ENCODE results near the gene FAM186B.

Gene FAM186B

DNA sequence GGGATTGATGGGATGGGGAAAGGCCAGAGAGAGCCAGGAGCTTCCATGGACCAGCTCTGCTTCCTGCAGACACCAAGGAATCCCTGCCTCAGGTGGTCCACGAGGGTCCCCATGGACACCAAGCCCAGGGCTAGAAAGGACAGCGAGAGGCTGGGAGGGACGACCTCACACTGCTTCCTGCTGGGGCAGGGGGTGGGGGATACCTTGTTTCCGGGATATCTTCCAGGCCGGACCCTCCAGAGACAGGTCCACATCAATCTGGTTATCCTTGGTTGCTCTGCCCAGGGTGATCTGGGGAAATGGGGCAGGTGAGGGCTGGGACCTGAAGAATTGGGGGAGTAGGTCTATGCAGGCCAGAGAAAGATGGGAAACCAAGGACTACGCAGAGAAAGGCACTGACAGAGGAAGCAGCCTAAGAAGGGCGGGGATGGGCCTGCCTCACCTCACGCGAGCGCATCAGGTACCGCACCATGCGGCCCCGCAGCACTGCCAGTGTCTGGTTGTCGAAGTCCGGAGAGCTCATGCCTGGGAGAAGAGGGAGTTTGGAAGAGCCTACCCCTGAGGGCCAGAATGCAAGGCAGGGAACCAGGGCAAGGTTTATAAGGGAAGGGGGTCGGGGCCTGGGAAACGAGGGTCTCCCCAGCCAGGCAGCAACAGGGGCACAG, 46.3 kb downstream of the FAM186B start:
- no peak overlapping the region for H3K27ac ChIP-seq
- TF ChIP-seq, protein P1, sequence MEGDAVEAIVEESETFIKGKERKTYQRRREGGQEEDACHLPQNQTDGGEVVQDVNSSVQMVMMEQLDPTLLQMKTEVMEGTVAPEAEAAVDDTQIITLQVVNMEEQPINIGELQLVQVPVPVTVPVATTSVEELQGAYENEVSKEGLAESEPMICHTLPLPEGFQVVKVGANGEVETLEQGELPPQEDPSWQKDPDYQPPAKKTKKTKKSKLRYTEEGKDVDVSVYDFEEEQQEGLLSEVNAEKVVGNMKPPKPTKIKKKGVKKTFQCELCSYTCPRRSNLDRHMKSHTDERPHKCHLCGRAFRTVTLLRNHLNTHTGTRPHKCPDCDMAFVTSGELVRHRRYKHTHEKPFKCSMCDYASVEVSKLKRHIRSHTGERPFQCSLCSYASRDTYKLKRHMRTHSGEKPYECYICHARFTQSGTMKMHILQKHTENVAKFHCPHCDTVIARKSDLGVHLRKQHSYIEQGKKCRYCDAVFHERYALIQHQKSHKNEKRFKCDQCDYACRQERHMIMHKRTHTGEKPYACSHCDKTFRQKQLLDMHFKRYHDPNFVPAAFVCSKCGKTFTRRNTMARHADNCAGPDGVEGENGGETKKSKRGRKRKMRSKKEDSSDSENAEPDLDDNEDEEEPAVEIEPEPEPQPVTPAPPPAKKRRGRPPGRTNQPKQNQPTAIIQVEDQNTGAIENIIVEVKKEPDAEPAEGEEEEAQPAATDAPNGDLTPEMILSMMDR (IDR thresholded peaks at IDR 0.05), result no peak
- no peak for TF ChIP-seq ZFX (IDR thresholded peaks at IDR 0.05; ENCODE audit: borderline replicate concordance)

DNA sequence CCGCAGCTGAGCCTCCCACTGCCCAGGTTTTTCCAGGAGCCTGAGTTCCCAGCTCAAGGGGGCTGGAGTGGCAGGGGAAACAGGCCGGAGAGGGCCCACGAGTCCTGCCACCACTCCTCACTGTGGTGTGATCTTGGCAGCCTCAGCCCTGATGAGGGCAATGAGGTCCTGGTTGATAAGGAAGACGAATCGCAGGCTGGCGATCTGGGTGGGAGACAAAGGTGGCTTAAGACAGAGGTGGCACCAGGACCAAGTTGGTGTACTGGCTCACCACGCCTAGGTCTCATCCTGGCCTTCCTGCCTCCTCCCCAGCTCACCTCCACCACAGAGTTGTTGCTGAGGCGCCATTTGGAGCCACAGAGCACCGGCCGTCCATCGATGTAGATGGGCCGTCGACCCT, 46.9 kb downstream of the FAM186B start:
- TF ChIP-seq, protein P1 (IDR thresholded peaks at IDR 0.05), result no peak
- TF ChIP-seq ZFX (IDR thresholded peaks at IDR 0.05; ENCODE audit: borderline replicate concordance), result no peak
- no peak overlapping the region for H3K27ac ChIP-seq

DNA sequence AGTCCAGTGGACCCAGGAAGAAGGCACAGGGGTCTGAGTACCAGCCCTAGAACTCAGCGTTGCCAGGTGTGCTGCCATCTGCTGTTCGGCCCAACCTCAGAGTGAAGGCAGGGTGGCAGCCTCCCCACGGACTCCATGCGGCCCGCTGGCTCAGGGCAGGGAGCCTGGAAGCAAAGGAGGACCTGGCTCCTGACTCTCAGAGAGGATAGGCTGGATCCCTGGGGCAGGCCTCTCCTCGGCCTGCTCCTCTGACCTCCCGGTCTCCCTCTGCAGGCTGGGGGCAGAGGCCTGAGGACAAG, 47.6 kb downstream of the FAM186B start:
- no peak overlapping the region for H3K27ac ChIP-seq
- no peak for TF ChIP-seq ZFX (IDR thresholded peaks at IDR 0.05; ENCODE audit: borderline replicate concordance)
- TF ChIP-seq, protein P1 (IDR thresholded peaks at IDR 0.05), result peak; percentile 35

DNA sequence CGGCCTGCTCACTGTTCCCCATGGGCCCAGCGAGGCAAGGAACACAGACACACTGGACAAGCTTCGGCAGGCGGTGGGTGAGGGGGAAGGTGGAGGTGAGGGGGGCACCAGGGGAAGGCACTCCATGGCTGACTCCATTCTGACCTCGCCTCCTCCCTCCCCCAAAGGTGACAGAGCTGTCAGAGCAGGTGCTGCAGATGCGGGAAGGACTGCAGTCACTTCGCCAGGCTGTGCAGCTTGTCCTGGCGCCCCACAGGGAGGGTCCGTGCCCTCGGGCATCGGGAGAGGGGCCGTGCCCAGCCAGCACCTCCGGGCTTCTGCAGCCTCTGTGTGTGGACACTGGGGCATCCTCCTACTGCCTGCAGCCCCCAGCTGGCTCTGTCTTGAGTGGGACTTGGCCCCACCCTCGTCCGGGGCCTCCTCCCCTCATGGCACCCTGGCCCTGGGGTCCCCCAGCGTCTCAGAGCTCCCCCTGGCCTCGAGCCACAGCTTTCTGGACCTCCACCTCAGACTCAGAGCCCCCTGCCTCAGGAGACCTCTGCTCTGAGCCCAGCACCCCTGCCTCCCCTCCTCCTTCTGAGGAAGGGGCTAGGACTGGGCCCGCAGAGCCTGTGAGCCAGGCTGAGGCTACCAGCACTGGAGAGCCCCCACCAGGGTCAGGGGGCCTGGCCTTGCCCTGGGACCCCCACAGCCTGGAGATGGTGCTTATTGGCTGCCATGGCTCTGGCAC, 48.1 kb downstream of the FAM186B start:
- TF ChIP-seq, protein P1 (IDR thresholded peaks at IDR 0.05), result no peak
- TF ChIP-seq ZFX (IDR thresholded peaks at IDR 0.05; ENCODE audit: borderline replicate concordance), result no peak
- no peak overlapping the region for H3K27ac ChIP-seq

DNA sequence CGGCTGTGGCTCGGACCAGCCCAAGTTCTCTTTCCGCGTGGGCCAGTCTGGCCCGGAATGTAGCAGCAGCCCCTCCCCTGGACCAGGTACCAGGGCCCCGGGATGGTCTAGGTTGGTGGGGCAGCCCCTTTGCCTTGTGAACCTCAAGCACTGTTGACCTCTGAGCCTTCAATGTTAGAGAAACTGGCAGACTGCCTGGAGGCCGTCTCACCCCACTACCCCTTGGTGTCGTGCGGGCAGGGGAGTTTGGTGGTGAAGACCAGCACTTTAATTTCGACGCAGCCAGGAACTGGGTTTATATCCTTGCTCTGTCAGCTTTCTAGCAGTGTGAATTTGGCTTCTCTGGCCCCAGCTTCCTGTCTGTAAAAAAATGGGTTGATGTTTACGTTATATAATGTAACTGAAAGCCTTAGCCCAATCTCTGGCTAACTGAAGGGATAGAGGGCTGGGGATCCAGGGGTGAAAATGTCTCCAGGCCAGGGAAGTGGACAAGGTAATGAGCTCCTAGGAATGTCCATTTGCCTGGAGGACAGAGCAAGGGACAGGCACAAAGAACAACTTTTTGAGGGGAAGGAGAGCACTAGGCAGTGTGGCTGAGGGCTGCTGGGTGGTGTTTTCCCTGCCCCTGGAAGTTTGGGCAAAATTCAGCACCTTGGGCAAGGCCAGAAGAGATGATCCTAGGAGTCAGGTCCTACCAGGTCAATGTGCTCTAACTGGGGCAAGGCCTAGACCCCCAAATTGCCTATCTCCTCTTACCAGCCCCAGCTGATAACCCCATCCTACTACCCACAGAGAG, 48.9 kb downstream of the FAM186B start:
- no peak for TF ChIP-seq ZFX (IDR thresholded peaks at IDR 0.05; ENCODE audit: borderline replicate concordance)
- TF ChIP-seq, protein P1 (IDR thresholded peaks at IDR 0.05), result no peak
- no peak overlapping the region for H3K27ac ChIP-seq

DNA sequence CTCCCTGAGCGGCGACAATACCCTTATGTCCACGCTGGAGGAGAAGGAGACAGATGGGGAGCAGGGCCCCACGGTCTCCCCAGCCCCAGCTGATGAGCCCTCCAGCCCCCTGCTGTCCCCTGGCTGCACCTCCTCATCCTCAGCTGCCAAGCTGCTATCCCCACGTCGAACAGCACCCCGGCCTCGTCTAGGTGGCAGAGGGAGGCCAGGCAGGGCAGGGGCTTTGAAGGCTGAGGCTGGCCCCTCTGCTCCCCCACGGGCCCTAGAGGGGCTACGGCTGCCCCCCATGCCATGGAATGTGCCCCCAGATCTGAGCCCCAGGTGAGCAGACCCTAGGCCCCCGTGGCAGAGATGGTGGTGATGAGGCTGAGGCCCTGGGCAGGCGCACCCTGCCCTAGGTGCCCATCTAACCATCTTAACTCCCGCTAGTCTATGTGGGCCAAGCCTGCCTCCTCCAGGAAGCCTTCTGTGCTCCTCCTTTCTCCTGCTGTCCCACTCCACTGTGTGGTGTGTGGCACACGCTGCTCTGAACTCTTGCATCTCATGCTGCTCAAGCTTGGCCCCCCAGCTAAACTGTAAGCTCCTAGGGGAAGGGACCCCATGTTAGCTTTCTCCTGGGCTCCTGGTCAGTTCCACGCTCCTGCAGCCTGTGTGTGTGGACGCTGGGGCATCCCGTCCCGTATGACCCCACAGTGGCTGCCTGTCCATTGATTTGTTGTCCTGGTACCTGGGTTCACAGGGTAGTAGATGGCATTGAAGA, 49.6 kb downstream of the FAM186B start:
- TF ChIP-seq, protein P1 (IDR thresholded peaks at IDR 0.05), result no peak
- no peak for TF ChIP-seq ZFX (IDR thresholded peaks at IDR 0.05; ENCODE audit: borderline replicate concordance)

More for the DNA sequence above, 49.6 kb downstream of the FAM186B start:
- H3K27ac ChIP-seq, result no peak overlapping the region

Data from 22Rv1 (cell line).